DND-41 (cell line): ENCODE data around the gene SLC6A17.

ENCODE experiments used
- CTCF ChIP-seq: IDR thresholded peaks from 2 replicates; pipeline ENCODE4 v1.5.1; 2012; ENCODE audit warnings: borderline replicate concordance, low read length, moderate library complexity, mild to moderate bottlenecking; ENCODE audit not compliant: poor library complexity, severe bottlenecking; ENCODE audit errors: extremely low read depth
- EZH2 ChIP-seq: IDR thresholded peaks from 3 replicates; pipeline ENCODE4 v1.6.1; 2012; ENCODE audit warnings: borderline replicate concordance, low read depth, mild to moderate bottlenecking, moderate library complexity, low read length, inconsistent platforms; ENCODE audit not compliant: severe bottlenecking

- TF ChIP-seq CTCF, result no peak
- no peak for TF ChIP-seq EZH2
Observed at GRCh38 chr1:110249256-110249655, 99.0 kb downstream of the SLC6A17 start.
